Chondrocyte (in vitro differentiated cells): ENCODE measurements around the gene SLN. TPM values are rescaled to one million over a fixed set of nuclear protein-coding genes. Genes with fewer than 3 reads are reported as not detected.

Source experiments
- DNase-seq: peaks from one replicate; pipeline ENCODE4 v3.0.0; 2021; ENCODE audit warnings: mixed read lengths, low spot score
- H3K27ac Mint-ChIP-seq: one replicate; pipeline ENCODE4 v1.8.0; 2021; ENCODE audit warnings: mild to moderate bottlenecking, moderate library complexity, mixed read lengths; ENCODE audit not compliant: unreplicated experiment
- H3K27me3 Mint-ChIP-seq: 2 replicates; pipeline ENCODE4 v1.8.0; 2021; ENCODE audit warnings: low read depth, mixed read lengths
- H3K36me3 Mint-ChIP-seq: 2 replicates; pipeline ENCODE4 v1.8.0; 2021; ENCODE audit warnings: low read depth, mixed read lengths
- H3K4me1 Mint-ChIP-seq: 2 replicates; pipeline ENCODE4 v1.8.0; 2021; ENCODE audit warnings: low read depth, mild to moderate bottlenecking, mixed read lengths
- H3K4me3 Mint-ChIP-seq: one replicate; pipeline ENCODE4 v1.8.0; 2021; ENCODE audit warnings: mild to moderate bottlenecking, moderate library complexity, mixed read lengths; ENCODE audit not compliant: unreplicated experiment
- H3K9me3 Mint-ChIP-seq: 2 replicates; pipeline ENCODE4 v1.8.0; 2021; ENCODE audit warnings: low read depth, mixed read lengths
- total RNA-seq: library from RNA; stranded (reverse); gene quantifications from 3 replicates; pipeline ENCODE4 v1.2.1, GENCODE V29; 2021
- TF ChIP-seq, protein P1 (sequence below): fragments of 200-600 bp; sonication (generic); IDR thresholded peaks from 2 replicates; pipeline ENCODE4 v1.5.0; 2021; ENCODE audit warnings: antibody characterized with exemption, mild to moderate bottlenecking, moderate library complexity

Gene SLN
- total RNA-seq, 1 donor from 2014 or later, result not detected

DNA sequence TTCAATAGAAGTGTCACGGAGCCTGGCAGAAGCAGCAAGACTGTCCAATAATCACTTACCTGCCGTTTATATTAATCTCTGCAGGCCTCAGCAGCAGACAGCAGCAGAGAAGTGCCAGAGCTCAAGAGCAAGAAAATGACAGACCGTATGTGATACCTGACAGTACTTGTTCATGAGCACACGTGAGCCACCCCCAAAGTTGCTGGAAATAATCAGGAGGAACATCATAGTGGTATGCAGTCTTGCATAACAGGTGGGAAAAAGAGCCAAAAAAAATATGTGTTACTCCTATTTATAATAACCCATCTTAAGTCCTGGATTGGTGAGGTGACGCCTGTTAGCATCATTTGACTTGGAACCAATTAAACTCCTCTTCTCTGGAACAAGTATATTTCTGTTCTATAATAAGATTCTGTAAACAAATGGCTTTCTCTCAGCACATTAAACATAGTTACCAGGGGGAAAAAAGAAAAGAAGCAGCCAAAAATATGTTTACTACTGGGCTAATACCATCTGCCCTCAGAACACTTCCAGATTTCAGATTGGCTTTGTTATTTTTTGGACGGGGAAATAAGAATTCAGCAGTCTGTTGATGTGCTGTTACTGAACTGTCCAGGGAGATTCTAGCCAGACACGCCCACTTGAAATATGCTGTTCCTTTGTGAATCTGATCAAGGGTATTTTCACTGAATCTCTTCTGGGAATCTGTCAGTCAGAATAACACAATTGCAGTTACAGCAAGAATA lies 7.9 kb upstream of the SLN start:
- no peaks in the 10 kb centered on the region for H3K36me3 Mint-ChIP-seq
- TF ChIP-seq, protein P1, sequence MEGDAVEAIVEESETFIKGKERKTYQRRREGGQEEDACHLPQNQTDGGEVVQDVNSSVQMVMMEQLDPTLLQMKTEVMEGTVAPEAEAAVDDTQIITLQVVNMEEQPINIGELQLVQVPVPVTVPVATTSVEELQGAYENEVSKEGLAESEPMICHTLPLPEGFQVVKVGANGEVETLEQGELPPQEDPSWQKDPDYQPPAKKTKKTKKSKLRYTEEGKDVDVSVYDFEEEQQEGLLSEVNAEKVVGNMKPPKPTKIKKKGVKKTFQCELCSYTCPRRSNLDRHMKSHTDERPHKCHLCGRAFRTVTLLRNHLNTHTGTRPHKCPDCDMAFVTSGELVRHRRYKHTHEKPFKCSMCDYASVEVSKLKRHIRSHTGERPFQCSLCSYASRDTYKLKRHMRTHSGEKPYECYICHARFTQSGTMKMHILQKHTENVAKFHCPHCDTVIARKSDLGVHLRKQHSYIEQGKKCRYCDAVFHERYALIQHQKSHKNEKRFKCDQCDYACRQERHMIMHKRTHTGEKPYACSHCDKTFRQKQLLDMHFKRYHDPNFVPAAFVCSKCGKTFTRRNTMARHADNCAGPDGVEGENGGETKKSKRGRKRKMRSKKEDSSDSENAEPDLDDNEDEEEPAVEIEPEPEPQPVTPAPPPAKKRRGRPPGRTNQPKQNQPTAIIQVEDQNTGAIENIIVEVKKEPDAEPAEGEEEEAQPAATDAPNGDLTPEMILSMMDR, result no peak
- no peak for DNase-seq
- no peak overlapping the region for H3K27ac Mint-ChIP-seq
- no peaks in the 10 kb centered on the region for H3K9me3 Mint-ChIP-seq
- peaks cover 8% of the 10 kb centered on the region for H3K4me1 Mint-ChIP-seq
- peaks cover 24% of the 10 kb centered on the region for H3K27me3 Mint-ChIP-seq
- H3K4me3 Mint-ChIP-seq, result no peak overlapping the region

DNA sequence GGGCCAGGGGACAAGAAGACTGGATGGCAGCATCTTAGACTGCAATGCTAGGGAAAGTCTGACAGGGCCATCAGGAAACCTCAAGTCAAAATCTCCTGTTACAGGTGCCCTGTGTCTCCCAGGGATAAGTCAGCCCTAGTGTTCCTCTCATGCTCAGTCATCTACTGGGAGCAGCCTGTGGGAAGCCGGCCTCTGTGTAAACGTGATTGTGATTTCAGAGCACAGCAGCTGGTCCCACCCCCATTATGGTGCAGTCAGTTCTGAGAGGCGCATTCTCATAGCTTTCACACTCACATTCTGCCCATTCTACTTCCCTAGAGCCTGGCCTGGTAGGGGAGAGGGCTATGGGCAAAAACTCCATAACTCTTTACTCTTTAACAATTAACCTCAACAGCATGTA lies 7.2 kb upstream of the SLN start:
- H3K27me3 Mint-ChIP-seq, result peaks cover 17% of the 10 kb centered on the region
- H3K9me3 Mint-ChIP-seq, result no peaks in the 10 kb centered on the region
- H3K4me1 Mint-ChIP-seq, result peaks cover 8% of the 10 kb centered on the region
- H3K27ac Mint-ChIP-seq, result no peak overlapping the region
- no peaks in the 10 kb centered on the region for H3K36me3 Mint-ChIP-seq
- TF ChIP-seq, protein P1, result no peak
- DNase-seq, result no peak
- no peak overlapping the region for H3K4me3 Mint-ChIP-seq

DNA sequence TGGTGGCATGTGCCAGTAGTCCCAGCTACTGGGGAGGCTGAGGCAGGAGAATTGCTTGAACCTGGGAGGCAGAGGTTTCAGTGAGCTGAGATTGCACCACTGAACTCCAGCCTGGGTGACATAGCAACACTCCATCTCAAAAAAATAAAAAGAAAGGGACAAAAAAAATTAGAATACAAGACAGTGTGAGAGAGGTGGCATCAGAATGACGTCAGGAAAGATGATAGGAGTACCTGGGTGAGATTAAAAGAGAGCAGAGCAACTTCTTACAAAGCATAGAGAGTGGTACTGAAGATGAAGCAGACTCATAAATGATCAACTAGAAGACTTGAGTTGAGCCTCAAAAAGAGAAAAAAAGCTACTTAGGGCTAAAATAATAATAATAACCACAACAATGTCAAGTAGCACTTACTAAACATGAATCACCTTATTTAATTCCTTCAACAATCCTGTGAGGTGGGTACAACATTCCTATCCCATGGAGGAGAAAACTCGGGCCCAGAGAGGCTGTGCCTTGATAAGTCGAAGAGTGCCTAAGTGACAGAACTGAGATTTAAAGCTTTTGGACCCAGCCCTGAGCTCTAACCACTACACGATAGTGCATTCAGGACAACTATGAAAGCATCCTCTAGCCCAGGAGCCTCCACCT lies 5.2 kb upstream of the SLN start:
- H3K4me3 Mint-ChIP-seq, result no peak overlapping the region
- no peak for DNase-seq
- peaks cover 13% of the 10 kb centered on the region for H3K27me3 Mint-ChIP-seq
- no peaks in the 10 kb centered on the region for H3K36me3 Mint-ChIP-seq
- peaks cover 8% of the 10 kb centered on the region for H3K4me1 Mint-ChIP-seq
- no peak overlapping the region for H3K27ac Mint-ChIP-seq
- TF ChIP-seq, protein P1, result no peak
- H3K9me3 Mint-ChIP-seq, result no peaks in the 10 kb centered on the region

DNA sequence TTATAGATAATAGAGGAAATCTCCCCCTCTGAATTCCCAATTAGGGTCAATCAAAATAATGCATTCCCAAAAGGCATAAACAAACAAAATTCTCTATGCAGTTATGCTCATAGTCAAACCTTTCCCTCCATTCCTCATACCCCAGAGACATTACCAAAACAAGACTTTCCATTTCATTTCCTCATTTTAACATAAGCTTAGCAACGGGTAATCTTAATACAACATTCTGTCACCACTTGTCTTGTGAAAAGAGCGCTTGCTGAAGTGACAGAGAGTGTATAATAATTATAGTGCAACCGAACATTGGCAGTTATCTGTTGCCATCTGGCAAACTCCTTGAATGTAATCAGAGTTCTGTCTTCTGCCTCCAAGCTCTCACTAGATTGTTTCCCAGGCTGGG lies 1.2 kb upstream of the SLN start:
- no peak for DNase-seq
- Mint-ChIP-seq H3K4me1 (no peaks in the 10 kb centered on the region), H3K9me3 (no peaks in the 10 kb centered on the region), H3K4me3 (no peak overlapping the region), H3K36me3 (no peaks in the 10 kb centered on the region), H3K27ac (no peak overlapping the region), H3K27me3 (peaks cover 19% of the 10 kb centered on the region)
- TF ChIP-seq, protein P1, result no peak

DNA sequence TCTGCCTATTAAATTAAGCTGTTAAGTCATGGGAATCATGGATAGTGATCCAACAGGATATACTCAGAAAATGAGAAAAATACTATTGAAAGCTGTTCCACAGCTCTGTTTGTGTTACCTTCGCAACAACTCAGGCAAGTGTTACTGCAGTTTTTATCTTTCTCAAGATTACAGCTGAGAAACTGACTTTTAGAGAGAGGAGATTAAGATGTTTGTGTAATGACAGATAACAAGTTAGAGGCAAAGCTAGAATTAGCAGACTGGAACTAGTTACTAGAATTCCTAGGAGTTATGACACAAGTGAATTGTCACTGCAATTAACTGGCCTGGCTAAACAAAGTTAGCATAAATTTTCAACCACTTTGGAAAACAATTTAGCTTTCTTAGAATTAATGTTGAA lies 1.6 kb downstream of the SLN start:
- no peak for DNase-seq
- H3K27ac Mint-ChIP-seq, result no peak overlapping the region
- no peaks in the 10 kb centered on the region for H3K4me1 Mint-ChIP-seq
- H3K9me3 Mint-ChIP-seq, result no peaks in the 10 kb centered on the region
- TF ChIP-seq, protein P1, result no peak
- no peak overlapping the region for H3K4me3 Mint-ChIP-seq
- peaks cover 19% of the 10 kb centered on the region for H3K27me3 Mint-ChIP-seq
- no peaks in the 10 kb centered on the region for H3K36me3 Mint-ChIP-seq
